ENCODE measurements around the gene ANO2.
"Not testable (repeated sequence)": the region's sequence is repeated elsewhere in the genome, so short reads cannot be mapped to it uniquely, and the experiment has no call there.

The ANO2 gene

DNA sequence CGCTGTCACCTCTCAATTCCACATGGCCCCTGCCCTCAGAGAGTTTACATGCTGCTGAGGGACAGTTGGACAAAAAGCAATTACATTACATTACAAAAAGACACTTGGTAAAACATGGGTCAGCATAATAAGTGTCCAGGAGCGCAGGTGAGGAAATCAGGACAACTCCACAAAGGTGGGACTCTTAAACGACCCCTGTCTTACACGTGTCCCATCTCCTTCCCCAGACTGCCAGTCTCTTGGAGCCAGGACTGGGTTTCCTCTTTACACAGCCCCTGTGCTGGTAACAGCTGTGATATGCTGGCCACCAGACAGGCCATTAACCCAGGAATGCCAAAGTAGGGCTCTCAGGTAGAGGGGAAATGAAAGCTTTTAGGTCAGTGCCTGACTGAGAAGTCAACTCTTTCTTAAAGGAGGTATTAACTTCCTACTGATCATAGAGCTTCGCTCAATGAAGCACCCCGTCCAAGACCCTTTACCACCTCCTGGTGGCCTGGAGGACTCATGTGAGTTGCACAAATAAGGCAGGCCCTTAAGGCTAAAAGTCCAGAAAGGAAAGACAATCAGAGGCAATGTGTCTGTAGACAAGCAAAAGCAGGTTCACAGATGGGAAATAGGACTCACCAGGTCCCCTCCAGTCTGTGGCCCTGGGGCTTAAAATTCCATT lies 55.5 kb downstream of the ANO2 start:
- DNase-seq (ENCODE audit: low read depth): peak; percentile 32
- TF ChIP-seq, protein P1, sequence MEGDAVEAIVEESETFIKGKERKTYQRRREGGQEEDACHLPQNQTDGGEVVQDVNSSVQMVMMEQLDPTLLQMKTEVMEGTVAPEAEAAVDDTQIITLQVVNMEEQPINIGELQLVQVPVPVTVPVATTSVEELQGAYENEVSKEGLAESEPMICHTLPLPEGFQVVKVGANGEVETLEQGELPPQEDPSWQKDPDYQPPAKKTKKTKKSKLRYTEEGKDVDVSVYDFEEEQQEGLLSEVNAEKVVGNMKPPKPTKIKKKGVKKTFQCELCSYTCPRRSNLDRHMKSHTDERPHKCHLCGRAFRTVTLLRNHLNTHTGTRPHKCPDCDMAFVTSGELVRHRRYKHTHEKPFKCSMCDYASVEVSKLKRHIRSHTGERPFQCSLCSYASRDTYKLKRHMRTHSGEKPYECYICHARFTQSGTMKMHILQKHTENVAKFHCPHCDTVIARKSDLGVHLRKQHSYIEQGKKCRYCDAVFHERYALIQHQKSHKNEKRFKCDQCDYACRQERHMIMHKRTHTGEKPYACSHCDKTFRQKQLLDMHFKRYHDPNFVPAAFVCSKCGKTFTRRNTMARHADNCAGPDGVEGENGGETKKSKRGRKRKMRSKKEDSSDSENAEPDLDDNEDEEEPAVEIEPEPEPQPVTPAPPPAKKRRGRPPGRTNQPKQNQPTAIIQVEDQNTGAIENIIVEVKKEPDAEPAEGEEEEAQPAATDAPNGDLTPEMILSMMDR (IDR thresholded peaks at IDR 0.05; ENCODE audit: insufficient read depth, low read depth, low read length, missing control alignments): no peak
- no peak overlapping the region for H3K4me3 ChIP-seq (ENCODE audit: low read depth, low read length)

DNA sequence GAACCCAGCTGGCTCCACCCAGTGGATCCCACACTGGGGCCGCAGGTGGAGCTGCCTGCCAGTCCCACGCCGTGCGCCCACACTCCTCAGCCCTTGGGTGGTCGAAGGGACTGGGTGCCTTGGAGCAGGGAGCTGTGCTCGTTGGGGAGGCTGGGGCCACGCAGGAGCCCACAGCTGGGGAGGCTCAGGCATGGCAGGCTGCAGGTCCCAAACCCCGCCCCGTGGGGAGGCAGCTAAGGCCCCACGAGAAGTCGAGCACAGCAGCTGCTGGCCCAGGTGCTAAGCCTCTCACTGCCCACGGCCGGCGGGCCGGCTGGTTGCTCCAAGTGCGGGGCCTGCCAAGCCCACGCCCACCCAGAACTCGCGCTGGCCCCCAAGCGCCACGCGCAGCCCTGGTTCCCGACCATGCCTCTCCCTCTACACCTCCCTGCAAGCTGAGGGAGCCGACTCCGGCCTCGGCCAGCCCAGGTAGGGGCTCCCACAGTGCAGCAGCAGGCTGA lies 56.2 kb downstream of the ANO2 start:
- TF ChIP-seq, protein P1 (IDR thresholded peaks at IDR 0.05; ENCODE audit: insufficient read depth, low read depth, low read length, missing control alignments): no peak
- no peak overlapping the region for H3K4me3 ChIP-seq (ENCODE audit: low read depth, low read length)
- DNase-seq (ENCODE audit: low read depth): no peak

DNA sequence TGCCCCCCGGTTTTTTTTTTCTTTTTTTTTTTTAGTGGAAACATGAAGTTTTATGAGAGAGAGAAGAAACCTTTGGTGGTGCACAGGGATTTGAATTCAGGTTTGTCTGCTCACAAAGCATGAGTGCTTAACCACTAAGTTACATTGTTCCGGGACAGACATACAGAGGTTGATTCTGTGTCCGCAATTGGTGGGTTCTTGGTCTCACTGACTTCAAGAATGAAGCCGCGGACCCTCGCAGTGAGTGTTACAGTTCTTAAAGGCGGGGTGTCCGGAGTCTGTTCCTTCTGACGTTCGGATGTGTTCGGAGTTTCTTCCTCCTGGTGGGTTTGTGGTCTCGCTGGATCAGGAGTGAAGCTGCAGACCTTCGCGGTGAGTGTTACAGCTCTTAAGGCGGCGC lies 57.2 kb downstream of the ANO2 start:
- not testable (repeated sequence) for DNase-seq (ENCODE audit: low read depth); H3K4me3 ChIP-seq (ENCODE audit: low read depth, low read length)

DNA sequence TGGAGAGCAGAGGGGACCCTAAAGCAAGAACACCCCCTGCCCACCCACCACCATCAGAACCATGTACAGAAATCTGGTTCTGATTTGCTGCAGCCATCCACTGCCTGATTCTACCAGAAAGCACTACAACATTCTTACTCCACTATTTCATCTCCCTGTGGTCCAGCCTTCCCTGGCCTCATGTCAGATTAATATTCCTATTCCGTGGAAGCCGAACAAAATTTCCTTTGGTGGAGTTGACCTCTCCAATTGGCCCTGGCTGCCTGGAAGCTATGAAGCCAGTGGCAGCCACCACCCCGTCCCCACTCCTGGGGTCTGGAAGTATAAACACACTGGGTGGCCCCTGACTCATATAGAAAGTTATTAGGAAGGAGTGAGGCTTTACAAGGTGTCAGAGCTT lies 60.2 kb downstream of the ANO2 start:
- H3K4me3 ChIP-seq (ENCODE audit: low read depth, low read length): no peak overlapping the region
- TF ChIP-seq, protein P1 (IDR thresholded peaks at IDR 0.05; ENCODE audit: insufficient read depth, low read depth, low read length, missing control alignments): no peak
- no peak for DNase-seq (ENCODE audit: low read depth)

DNA sequence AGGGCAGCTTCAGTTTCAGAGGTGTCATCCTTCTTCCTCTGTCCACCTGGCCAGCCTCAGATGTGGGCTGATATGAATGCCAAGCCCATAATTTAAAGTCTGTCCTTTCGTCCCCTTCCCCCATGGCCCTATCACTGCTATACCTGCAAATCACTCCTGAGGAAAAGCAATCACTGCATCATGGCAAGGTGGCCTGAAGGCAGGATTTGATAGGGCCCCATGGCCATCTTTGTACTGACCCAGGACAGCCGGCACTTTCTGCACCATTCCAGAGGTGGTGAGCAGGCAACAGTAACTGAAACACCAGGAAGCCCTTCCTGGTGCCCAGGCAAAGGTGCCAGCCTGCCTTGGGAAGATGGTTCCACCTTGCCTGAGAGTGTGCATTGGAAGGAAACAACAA lies 60.8 kb downstream of the ANO2 start:
- H3K4me3 ChIP-seq (ENCODE audit: low read depth, low read length): no peak overlapping the region
- TF ChIP-seq, protein P1 (IDR thresholded peaks at IDR 0.05; ENCODE audit: insufficient read depth, low read depth, low read length, missing control alignments): no peak
- DNase-seq (ENCODE audit: low read depth): no peak

DNA sequence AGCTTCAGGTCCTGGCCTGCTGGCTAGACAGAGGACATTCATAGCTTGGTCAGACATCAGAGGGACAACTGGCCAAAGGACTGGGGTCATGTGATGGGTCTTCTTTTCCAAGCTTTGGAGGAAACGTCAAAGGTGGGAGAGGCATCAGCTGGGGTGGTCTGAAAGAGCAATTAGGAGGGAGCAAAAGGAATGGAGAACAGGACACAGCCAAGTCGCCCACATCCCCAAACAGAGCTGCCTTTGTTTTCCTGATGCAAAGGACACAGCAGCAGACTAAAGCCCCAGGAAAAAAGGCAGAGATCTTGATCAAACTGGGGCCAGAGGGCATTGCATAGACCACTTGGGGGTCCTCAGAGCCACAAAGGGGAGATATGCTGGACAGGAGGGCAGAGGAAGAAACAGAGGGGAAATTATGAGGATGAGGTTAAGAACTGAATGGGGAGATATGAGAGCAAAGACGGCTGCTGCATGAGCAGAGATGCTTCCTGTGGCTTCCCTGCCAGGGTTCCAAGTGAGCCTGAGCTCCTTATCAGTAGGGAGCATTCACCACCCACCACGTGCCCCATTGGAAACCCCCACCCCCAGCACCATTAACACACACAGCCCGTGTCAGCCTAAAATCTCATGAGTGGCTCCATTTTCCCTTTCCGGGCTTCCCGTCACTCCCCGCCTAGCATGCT lies 62.4 kb downstream of the ANO2 start:
- no peak overlapping the region for H3K4me3 ChIP-seq (ENCODE audit: low read depth, low read length)
- DNase-seq (ENCODE audit: low read depth): no peak
- TF ChIP-seq, protein P1 (IDR thresholded peaks at IDR 0.05; ENCODE audit: insufficient read depth, low read depth, low read length, missing control alignments): no peak

DNA sequence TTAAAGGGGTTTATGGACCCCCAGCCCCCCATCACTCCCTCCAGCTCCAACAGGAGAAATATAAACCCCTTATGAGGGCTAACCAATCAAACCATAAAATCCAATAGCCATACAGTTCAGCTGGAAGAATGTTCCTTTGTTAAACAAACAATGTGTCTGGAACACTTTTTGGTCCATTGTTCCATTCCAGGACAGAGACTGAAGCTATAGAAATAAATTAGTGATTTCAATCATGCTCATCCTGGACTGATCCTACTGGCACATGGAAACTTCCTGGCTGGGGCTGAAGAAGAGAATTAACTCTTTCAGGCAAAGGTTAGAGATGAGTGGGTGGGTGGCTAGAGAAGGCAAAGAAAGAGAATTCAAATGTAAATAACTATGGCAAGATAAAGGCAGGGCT lies 63.4 kb downstream of the ANO2 start:
- no peak overlapping the region for H3K4me3 ChIP-seq (ENCODE audit: low read depth, low read length)
- DNase-seq (ENCODE audit: low read depth): no peak
- TF ChIP-seq, protein P1 (IDR thresholded peaks at IDR 0.05; ENCODE audit: insufficient read depth, low read depth, low read length, missing control alignments): no peak

Data from GM12865 (cell line).